H1 (cell line): ENCODE data around the gene TIE1. TPM values are rescaled to one million over a fixed set of nuclear protein-coding genes. Genes with fewer than 3 reads are reported as not detected.

Source experiments
- CTCF ChIA-PET: fragments of 300-600 bp; sonication (Branson Sonifier 250); formaldehyde crosslinking; loops from one replicate; lab custom pipeline; 2021; ENCODE audit not compliant: partially characterized antibody; lab: Charles Lee
- POLR2A ChIA-PET: fragments of 300-600 bp; sonication (Branson Sonifier 250); formaldehyde crosslinking; loops from one replicate; lab custom pipeline; 2021; ENCODE audit warnings: inconsistent platforms; ENCODE audit not compliant: partially characterized antibody; lab: Charles Lee
- DNase-seq, 2 experiments: peaks; one replicate each; pipeline versions ENCODE4 v3.0.0 to v3.0.0-alpha.2; 2010 to 2022; ENCODE audit warnings: low spot score in 2 of 2, low read depth in 1 of 2, mixed read lengths in 1 of 2
- FAIRE-seq: peaks from 2 replicates; lab custom pipeline; 2011; peaks lifted over from hg19 to GRCh38; lab: Jason Lieb, UNC
- H2AFZ ChIP-seq: 2 replicates; pipeline ENCODE4 v1.8.1; 2012; ENCODE audit warnings: low read length, inconsistent platforms
- H2AK5ac ChIP-seq: 2 replicates; pipeline ENCODE4 v1.6.1; 2013; ENCODE audit warnings: low read depth, low read length
- H2BK120ac ChIP-seq: replicated peaks from 2 replicates; pipeline ENCODE3; 2013; ENCODE audit warnings: low read depth, low read length, inconsistent platforms
- H2BK12ac ChIP-seq: 2 replicates; pipeline ENCODE4 v1.6.1; 2013; ENCODE audit warnings: low read depth, low read length
- H2BK15ac ChIP-seq: 2 replicates; pipeline ENCODE4 v1.6.1; 2013; ENCODE audit warnings: low read length
- H2BK20ac ChIP-seq: 2 replicates; pipeline ENCODE4 v1.6.1; 2013; ENCODE audit warnings: low read length
- H2BK5ac ChIP-seq: 2 replicates; pipeline ENCODE4 v1.6.1; 2013; ENCODE audit warnings: low read depth, low read length
- H3K14ac ChIP-seq: 2 replicates; pipeline ENCODE4 v1.6.1; 2013; ENCODE audit warnings: inconsistent platforms; ENCODE audit not compliant: insufficient read length
- H3K18ac ChIP-seq: 2 replicates; pipeline ENCODE4 v1.6.1; 2013; ENCODE audit warnings: low read length; ENCODE audit errors: extremely low read depth
- H3K23ac ChIP-seq: 2 replicates; pipeline ENCODE4 v1.6.1; 2013; ENCODE audit warnings: inconsistent platforms; ENCODE audit not compliant: insufficient read length
- H3K23me2 ChIP-seq: 2 replicates; pipeline ENCODE4 v1.6.1; 2013; ENCODE audit warnings: low read depth, low read length
- H3K27ac ChIP-seq: 2 replicates; pipeline ENCODE4 v1.6.1; 2011; ENCODE audit warnings: low read depth, low read length, inconsistent platforms
- H3K27me3 ChIP-seq, 4 experiments: replicated peaks in 1 of 4; 1 replicate in 1 of 4; 2 replicates in 3 of 4; pipeline versions ENCODE4 v1.6.1 to v1.8.1; 2011 to 2013; ENCODE audit warnings: low read length in 3 of 4, mild to moderate bottlenecking in 3 of 4, inconsistent platforms in 2 of 4, mixed read lengths in 2 of 4, moderate library complexity in 1 of 4; ENCODE audit not compliant: control insufficient read depth in 3 of 4, insufficient read depth in 3 of 4; ENCODE audit errors: extremely low read depth in 1 of 4
- H3K36me3 ChIP-seq, 4 experiments: 2 replicates each; pipeline versions ENCODE4 v1.6.1 to v1.8.1; 2011 to 2013; ENCODE audit warnings: mild to moderate bottlenecking in 4 of 4, low read length in 3 of 4, moderate library complexity in 2 of 4, control low read depth in 1 of 4, inconsistent platforms in 1 of 4; ENCODE audit not compliant: insufficient read depth in 4 of 4, control insufficient read depth in 2 of 4
- H3K4ac ChIP-seq: replicated peaks from 2 replicates; pipeline ENCODE3; 2013; ENCODE audit warnings: low read length, low read depth, mixed read lengths, inconsistent platforms; ENCODE audit not compliant: insufficient read length
- H3K4me1 ChIP-seq, 4 experiments: replicated peaks in 1 of 4; 1 replicate in 1 of 4; 2 replicates in 3 of 4; pipeline versions ENCODE4 v1.6.1 to v1.8.1; 2011 to 2013; ENCODE audit warnings: low read length in 3 of 4, inconsistent platforms in 2 of 4, mixed read lengths in 1 of 4; ENCODE audit not compliant: insufficient read depth in 4 of 4, control insufficient read depth in 3 of 4
- H3K4me2 ChIP-seq, 2 experiments: 2 replicates each; pipeline versions ENCODE4 v1.6.1 to v1.8.1; 2011 to 2013; ENCODE audit warnings: low read depth in 2 of 2, low read length in 2 of 2, control low read depth in 1 of 2, inconsistent platforms in 1 of 2, mild to moderate bottlenecking in 1 of 2; ENCODE audit not compliant: insufficient read depth in 1 of 2
- H3K4me3 ChIP-seq, 4 experiments: fragments of 200-600, 300-600 bp in 1 of 4; sonication (generic), shearing (Covaris generic), sonication (Bioruptor Twin) in 1 of 4; 2 replicates each; pipeline versions ENCODE4 v1.5.1 to v1.8.1; 2011 to 2016; ENCODE audit warnings: low read length in 4 of 4, low read depth in 3 of 4, control low read depth in 2 of 4, inconsistent platforms in 2 of 4, mild to moderate bottlenecking in 2 of 4, mixed read lengths in 1 of 4, moderate library complexity in 1 of 4; ENCODE audit not compliant: insufficient read depth in 2 of 4; ENCODE audit errors: extremely low read depth in 1 of 4
- H3K56ac ChIP-seq: replicated peaks from 2 replicates; pipeline ENCODE3; 2013; ENCODE audit warnings: low read depth, mild to moderate bottlenecking, mixed read lengths, low read length, inconsistent platforms; ENCODE audit not compliant: insufficient read length
- H3K79me1 ChIP-seq: 2 replicates; pipeline ENCODE4 v1.6.1; 2013; ENCODE audit warnings: low read depth, low read length, control low read depth
- H3K79me2 ChIP-seq, 2 experiments: 2 replicates each; pipeline versions ENCODE4 v1.6.1 to v1.8.1; 2012 to 2013; ENCODE audit warnings: low read length in 2 of 2, mild to moderate bottlenecking in 2 of 2, inconsistent platforms in 1 of 2; ENCODE audit not compliant: insufficient read depth in 2 of 2, control insufficient read depth in 1 of 2
- H3K9ac ChIP-seq, 4 experiments: replicated peaks in 1 of 4; 1 replicate in 1 of 4; 2 replicates in 3 of 4; pipeline versions ENCODE4 v1.6.1 to v1.8.1; 2011 to 2013; ENCODE audit warnings: low read depth in 3 of 4, low read length in 3 of 4, control low read depth in 2 of 4, mild to moderate bottlenecking in 2 of 4, moderate library complexity in 2 of 4, inconsistent platforms in 1 of 4; ENCODE audit errors: extremely low read depth in 1 of 4
- H3K9me3 ChIP-seq, 2 experiments: 2 replicates each; pipeline versions ENCODE4 v1.6.1 to v1.8.1; 2012 to 2013; ENCODE audit warnings: mild to moderate bottlenecking in 2 of 2, moderate library complexity in 2 of 2, control low read depth in 1 of 2, inconsistent platforms in 1 of 2, low read depth in 1 of 2, low read length in 1 of 2, mixed read lengths in 1 of 2; ENCODE audit not compliant: insufficient read depth in 2 of 2
- H4K20me1 ChIP-seq, 2 experiments: replicated peaks in 1 of 2; 2 replicates each; pipeline versions ENCODE3 to v1.8.1; 2011 to 2013; ENCODE audit warnings: inconsistent platforms in 2 of 2, low read length in 2 of 2, mild to moderate bottlenecking in 1 of 2; ENCODE audit not compliant: insufficient read depth in 2 of 2, control insufficient read depth in 1 of 2
- H4K5ac ChIP-seq: 2 replicates; pipeline ENCODE4 v1.6.1; 2013; ENCODE audit warnings: low read length, low read depth, mixed read lengths, inconsistent platforms; ENCODE audit not compliant: insufficient read length
- H4K8ac ChIP-seq: 2 replicates; pipeline ENCODE4 v1.8.0; 2013; ENCODE audit warnings: mild to moderate bottlenecking, moderate library complexity, low read length, inconsistent platforms; ENCODE audit not compliant: insufficient read depth; ENCODE audit errors: extremely low read depth
- H4K91ac ChIP-seq: replicated peaks from 2 replicates; pipeline ENCODE3; 2013; ENCODE audit warnings: low read length, mixed read lengths, inconsistent platforms; ENCODE audit not compliant: insufficient read length
- CTCF ChIP-seq, 3 experiments: IDR thresholded peaks; 1 replicate in 2 of 3; 2 replicates in 1 of 3; pipeline versions ENCODE4 v1.5.1 to v1.6.1; 2011; ENCODE audit warnings: low read length in 3 of 3, mild to moderate bottlenecking in 3 of 3, inconsistent platforms in 2 of 3, low read depth in 1 of 3, moderate library complexity in 1 of 3; ENCODE audit not compliant: insufficient read depth in 1 of 3; ENCODE audit errors: control extremely low read depth in 1 of 3
- JUND ChIP-seq: IDR thresholded peaks from 2 replicates; pipeline ENCODE4 v1.6.1; 2011; ENCODE audit warnings: mild to moderate bottlenecking, improper control_type of control experiment, low read length
- NRF1 ChIP-seq: IDR thresholded peaks from 2 replicates; pipeline ENCODE4 v1.6.1; 2011; ENCODE audit warnings: mild to moderate bottlenecking, low read depth, low read length, improper control_type of control experiment
- PHF8 ChIP-seq: fragments of 200-600 bp; sonication (generic); conservative IDR thresholded peaks from 2 replicates; pipeline ENCODE4 v1.7.1; 2012; ENCODE audit warnings: low read depth, mild to moderate bottlenecking, inconsistent platforms, low read length, moderate library complexity
- RAD21 ChIP-seq, 2 experiments: IDR thresholded peaks in 1 of 2; conservative IDR thresholded peaks in 1 of 2; 2 replicates each; pipeline ENCODE4 v1.6.1; 2011; ENCODE audit warnings: low read depth in 2 of 2, low read length in 2 of 2, improper control_type of control experiment in 1 of 2, inconsistent platforms in 1 of 2, mild to moderate bottlenecking in 1 of 2, moderate library complexity in 1 of 2
- RFX5 ChIP-seq: IDR thresholded peaks from 2 replicates; pipeline ENCODE4 v1.6.1; 2011; ENCODE audit warnings: low read depth, low read length, improper control_type of control experiment, borderline replicate concordance
- USF2 ChIP-seq: IDR thresholded peaks from 2 replicates; pipeline ENCODE4 v1.6.1; 2011; ENCODE audit warnings: low read length, improper control_type of control experiment
- WGBS, 2 experiments: shearing (Covaris generic) in 1 of 2; methylation state at CpG; one replicate each; pipeline versions ENCODE4 v1.1.6 to v1.1.7; 2013 to 2015; ENCODE audit warnings: low lambda C conversion rate in 2 of 2, mixed read lengths in 2 of 2, inconsistent platforms in 1 of 2, low coverage in 1 of 2, missing lambda C conversion rate in 1 of 2; ENCODE audit not compliant: insufficient replicate concordance in 2 of 2, insufficient coverage in 1 of 2, insufficient read length in 1 of 2; ENCODE audit errors: extremely low coverage in 1 of 2, missing lambda C conversion rate in 1 of 2; 5-methylcytosine and 5-hydroxymethylcytosine counted together
- polyA plus RNA-seq, 7 experiments: library from polyadenylated mRNA; depleted of rRNA in 3 of 7; stranded (reverse) in 5 of 7; unstranded in 2 of 7; fragments of >200 nt in 5 of 7; fragments of 200-250 nt in 2 of 7; gene quantifications; 1 replicate in 5 of 7; 2 replicates in 1 of 7; 4 replicates in 1 of 7; pipeline versions ENCODE4 v1.2.1 to v1.2.3, GENCODE V29; 2011 to 2013; ENCODE audit warnings: missing spikeins in 2 of 7, mixed read lengths in 2 of 7
- total RNA-seq: library from RNA; stranded (reverse); fragmentation: NEBNext Ultra II Directional; extraction: Animal tissue kit (Norgen Biotek cat#: 25700); gene quantifications from 2 replicates; pipeline ENCODE4 v1.2.1, GENCODE V29; 2021

TIE1 gene
- total and polyA plus RNA-seq, 2 of the 8 experiments (the other 6 are each of a cell fraction or from before 2014, with no cell fraction given) = 0.74 to 2.2 TPM

- FAIRE-seq (no peak), DNase-seq (no peak)
- H2BK12ac ChIP-seq = no peak overlapping the region
- no peak overlapping the region for H3K4ac ChIP-seq
- H3K79me1 ChIP-seq = no peaks in the 10 kb centered on the region
- peaks cover 0 to 5% (median 0%) of the 10 kb centered on the region in 4 experiments; a peak in 1 of 7 replicates for H3K4me1 ChIP-seq
- H3K36me3 ChIP-seq = no peaks in the 10 kb centered on the region
- H2AK5ac ChIP-seq = no peak overlapping the region
- no peak overlapping the region for H3K9ac ChIP-seq
- H4K20me1 ChIP-seq = no peaks in the 10 kb centered on the region
- no peaks in the 10 kb centered on the region for H3K23me2 ChIP-seq
- no peaks in the 10 kb centered on the region for H3K9me3 ChIP-seq
- H3K14ac ChIP-seq = no peak overlapping the region
- H2BK120ac ChIP-seq = no peak overlapping the region
- H3K23ac ChIP-seq = no peak overlapping the region
- 89% methylated on average over 16 of the region's 16 CpGs; no CpG with 5 or more reads in 1 of the 2 experiments for WGBS, 2 experiments
- H2BK15ac ChIP-seq = 0 out of 2 replicates have a peak overlapping the region, but pooled peaks have one; percentile 65
- H3K4me3 ChIP-seq = no peak overlapping the region
- no peak overlapping the region for H2BK20ac ChIP-seq
- no peak overlapping the region for H2AFZ ChIP-seq
- ChIA-PET CTCF (interaction anchor here (0.6 to 3.9 kb wide), 11 partner anchors 9 to 40 kb away, joined by 3 to 19 read pairs (median 4); partner anchors contain the start of gene C1orf210), POLR2A (interaction anchor here (0.9 to 1.2 kb wide), 4 partner anchors 10 to 52 kb away, joined by 3 to 4 read pairs (median 3); no protein-coding TSS in a partner anchor)
- H3K56ac ChIP-seq = no peak overlapping the region
- no peaks in the 10 kb centered on the region for H3K79me2 ChIP-seq
- H4K91ac ChIP-seq = no peak overlapping the region
- H3K4me2 ChIP-seq = no peak overlapping the region
- H3K27me3 ChIP-seq = no peaks in the 10 kb centered on the region; a peak in 2 of 7 replicates
- H4K8ac ChIP-seq = no peak overlapping the region
- H3K27ac ChIP-seq = no peak overlapping the region
- no peak overlapping the region for H3K18ac ChIP-seq
- H2BK5ac ChIP-seq = no peak overlapping the region
- H4K5ac ChIP-seq = no peak overlapping the region
- peak; percentile 14 to 52 (median 38); a peak in 2 of 4 replicates for TF ChIP-seq CTCF (IDR thresholded peaks at IDR 0.05; ENCODE audit: control extremely low read depth in 1 of 3, insufficient read depth in 1 of 3, low read depth in 1 of 3, low read length in 3 of 3)
- TF ChIP-seq PHF8 = no peak
- no peak for TF ChIP-seq JUND
- no peak for TF ChIP-seq USF2
- TF ChIP-seq NRF1 = no peak
- peak; percentile 2 to 36; a peak in 1 of 4 replicates for TF ChIP-seq RAD21 (IDR thresholded peaks at IDR 0.05 in 1 of 2, conservative IDR thresholded peaks at IDR 0.05 in 1 of 2; ENCODE audit: low read depth in 2 of 2, low read length in 2 of 2)
- TF ChIP-seq RFX5 = no peak
Measured at GRCh38 chr1:43316738-43317520, 16.1 kb downstream of the TIE1 start.
